GM12872 (cell line): Measurements from ENCODE around the gene SCRG1.

ENCODE experiments used
- TF ChIP-seq, protein P1 (sequence below): IDR thresholded peaks from 3 replicates; pipeline ENCODE4 v1.5.1; 2011; ENCODE audit warnings: low read depth, mild to moderate bottlenecking, low read length, moderate library complexity; ENCODE audit not compliant: insufficient read depth

The SCRG1 gene

DNA sequence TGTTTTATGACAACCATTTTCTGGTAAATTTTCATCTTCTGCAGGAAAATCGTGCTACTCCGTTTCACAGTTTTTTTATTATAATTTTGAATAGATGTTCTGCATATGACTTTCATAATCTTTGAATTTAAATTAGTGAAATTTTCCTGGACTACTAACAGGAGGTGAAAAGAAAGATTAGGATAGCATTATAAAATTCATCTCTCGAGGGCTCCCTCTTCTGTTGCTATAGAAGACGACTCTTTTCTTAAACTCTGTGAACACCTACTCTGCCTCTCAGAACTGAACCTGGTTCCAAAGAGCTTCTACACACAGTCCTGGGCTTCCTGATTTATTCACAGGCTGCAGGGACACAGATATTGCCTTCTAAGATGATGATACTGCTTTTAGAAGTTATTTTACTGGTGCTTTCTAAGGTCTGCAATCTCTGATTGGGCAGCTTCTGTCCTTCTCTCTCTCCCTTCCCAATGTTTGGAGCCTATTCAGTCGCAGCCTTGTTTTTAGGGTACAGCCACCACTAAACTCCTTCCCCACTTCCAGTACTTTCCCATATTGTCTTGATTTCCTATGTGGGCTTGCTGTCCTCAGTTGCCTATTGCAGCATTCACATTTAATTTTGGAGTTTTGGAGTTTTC, 38.2 kb downstream of the SCRG1 start:
- TF ChIP-seq, protein P1, sequence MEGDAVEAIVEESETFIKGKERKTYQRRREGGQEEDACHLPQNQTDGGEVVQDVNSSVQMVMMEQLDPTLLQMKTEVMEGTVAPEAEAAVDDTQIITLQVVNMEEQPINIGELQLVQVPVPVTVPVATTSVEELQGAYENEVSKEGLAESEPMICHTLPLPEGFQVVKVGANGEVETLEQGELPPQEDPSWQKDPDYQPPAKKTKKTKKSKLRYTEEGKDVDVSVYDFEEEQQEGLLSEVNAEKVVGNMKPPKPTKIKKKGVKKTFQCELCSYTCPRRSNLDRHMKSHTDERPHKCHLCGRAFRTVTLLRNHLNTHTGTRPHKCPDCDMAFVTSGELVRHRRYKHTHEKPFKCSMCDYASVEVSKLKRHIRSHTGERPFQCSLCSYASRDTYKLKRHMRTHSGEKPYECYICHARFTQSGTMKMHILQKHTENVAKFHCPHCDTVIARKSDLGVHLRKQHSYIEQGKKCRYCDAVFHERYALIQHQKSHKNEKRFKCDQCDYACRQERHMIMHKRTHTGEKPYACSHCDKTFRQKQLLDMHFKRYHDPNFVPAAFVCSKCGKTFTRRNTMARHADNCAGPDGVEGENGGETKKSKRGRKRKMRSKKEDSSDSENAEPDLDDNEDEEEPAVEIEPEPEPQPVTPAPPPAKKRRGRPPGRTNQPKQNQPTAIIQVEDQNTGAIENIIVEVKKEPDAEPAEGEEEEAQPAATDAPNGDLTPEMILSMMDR: peak; percentile 20; the same call in 1 of the 3 replicates

DNA sequence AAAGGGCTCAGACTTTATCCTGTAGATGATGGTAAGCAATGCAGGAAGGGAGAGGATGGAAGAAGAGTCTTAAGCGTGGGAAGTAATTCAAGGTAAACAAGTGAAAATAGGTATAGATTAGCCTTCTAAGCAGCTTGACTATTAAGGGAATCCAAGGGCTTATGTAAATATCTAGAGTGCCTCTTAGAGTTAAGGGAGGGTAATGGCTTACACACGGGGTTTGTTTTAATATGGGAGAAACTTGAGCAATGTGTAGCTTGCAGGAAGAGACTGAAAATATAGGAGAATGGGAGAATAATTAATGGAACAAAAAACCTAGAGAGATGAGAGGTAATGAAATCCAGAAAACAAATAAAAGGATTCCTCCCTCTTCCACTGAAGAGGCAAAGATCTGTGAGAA, 41.0 kb downstream of the SCRG1 start:
- TF ChIP-seq, protein P1: no peak

DNA sequence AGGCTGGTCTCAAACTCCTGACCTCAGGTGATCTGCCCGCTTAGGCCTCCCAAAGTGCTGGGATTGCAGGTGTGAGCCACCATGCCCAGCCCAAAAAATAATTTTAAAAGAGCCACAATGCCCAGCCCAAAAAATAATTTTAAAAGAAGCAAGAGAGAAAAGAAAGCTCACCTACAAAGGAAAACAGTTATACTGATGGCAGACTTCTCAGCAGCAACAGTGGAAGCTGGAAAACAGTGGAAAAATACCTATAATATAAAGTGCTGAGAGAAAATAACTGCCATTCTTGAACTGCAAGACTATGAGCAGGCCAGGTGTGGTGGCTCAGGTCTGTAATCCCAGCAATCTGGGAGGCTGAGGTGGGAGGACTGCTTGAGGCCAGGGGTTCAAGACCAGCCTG, 51.4 kb downstream of the SCRG1 start:
- TF ChIP-seq, protein P1: no peak

DNA sequence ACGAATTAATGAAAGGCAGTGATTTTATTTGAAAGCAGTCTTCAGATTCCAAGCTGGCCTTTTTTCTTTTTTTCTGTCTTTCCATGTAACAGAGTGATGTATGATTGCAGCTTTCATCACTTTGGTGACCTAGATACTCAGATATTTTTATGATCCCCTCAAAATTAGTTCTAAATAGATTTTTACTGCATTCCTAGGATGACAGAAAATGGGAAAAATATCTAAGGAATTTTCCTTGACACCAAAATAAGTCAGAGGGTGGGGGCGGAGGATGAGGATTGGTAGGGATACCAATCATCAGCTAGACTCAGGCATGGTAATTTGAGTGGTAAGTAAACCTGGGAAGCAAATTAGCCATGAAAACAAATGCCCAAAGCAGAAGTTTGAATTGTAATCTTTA, 52.8 kb downstream of the SCRG1 start:
- TF ChIP-seq, protein P1: no peak

DNA sequence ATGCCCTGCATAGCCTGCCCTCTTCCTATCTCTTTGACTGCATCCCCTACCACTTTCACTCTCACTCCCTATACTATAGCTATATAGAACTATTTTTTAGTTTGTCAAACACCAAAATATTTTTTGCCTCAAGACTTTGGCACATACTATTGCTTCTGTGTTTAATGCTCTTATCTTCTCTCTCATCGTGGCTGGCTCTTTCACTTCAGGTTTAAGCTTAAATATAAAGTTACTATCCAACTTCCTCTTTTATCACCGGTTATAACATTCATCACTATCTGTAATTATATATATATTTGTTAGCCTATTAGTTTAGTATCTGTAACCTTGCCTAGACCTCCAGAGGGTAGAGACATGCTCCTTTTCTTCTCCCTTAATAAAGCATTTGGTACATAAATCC, 53.3 kb downstream of the SCRG1 start:
- TF ChIP-seq, protein P1: no peak

DNA sequence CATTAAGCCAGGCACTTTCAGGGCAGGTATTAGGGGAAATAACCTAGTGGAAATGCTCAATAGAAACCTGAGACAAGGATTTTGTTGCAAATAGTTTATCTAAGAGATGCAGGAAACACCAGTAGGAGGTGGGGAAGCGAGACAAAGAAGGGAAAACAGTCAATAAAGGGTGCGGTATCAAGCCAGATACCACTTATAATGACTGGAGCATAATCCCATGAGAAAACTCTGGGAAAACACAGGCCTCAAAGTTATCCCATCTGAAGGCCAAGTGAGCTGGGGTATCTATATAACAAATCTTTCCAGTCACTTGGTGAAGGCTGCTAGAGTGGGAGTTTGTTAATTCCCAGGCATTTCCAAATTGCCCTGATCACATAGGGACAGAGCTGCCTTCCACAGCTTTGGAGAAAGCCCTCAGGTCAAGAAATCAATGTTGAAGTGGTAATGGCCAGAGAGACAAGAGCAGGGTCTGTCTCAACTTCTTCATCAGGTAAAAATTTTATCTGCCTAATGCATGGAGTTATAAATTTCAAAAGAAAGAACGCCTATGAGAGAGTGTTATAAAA, 55.0 kb downstream of the SCRG1 start:
- TF ChIP-seq, protein P1: no peak

DNA sequence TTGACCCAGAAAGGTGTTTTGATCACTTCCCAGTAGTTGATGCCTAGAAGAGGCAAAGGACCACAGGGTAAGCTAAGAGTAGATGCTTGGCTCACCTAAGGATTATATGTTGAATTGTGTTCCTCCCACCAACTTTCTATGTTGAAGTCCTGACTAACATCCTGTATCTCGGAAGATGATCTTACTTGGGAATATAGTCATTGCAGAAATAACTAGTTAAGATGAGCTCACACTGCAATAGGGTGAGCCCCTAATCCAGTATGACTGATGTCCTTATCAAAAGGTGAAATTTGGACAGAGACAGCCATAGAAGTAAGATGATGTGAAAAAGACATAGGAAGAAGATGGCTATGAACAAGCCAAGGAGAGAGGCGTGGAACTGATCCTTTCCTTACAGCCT, 61.5 kb downstream of the SCRG1 start:
- TF ChIP-seq, protein P1: no peak
